Measurements from ENCODE around the gene SEPTIN14. TPM values are rescaled to one million over a fixed set of nuclear protein-coding genes. Genes with fewer than 3 reads are reported as not detected.
"Not testable (repeated sequence)": the region's sequence is repeated elsewhere in the genome, so short reads cannot be mapped to it uniquely, and the experiment has no call there.

Gene SEPTIN14
- total RNA-seq, result not detected

DNA sequence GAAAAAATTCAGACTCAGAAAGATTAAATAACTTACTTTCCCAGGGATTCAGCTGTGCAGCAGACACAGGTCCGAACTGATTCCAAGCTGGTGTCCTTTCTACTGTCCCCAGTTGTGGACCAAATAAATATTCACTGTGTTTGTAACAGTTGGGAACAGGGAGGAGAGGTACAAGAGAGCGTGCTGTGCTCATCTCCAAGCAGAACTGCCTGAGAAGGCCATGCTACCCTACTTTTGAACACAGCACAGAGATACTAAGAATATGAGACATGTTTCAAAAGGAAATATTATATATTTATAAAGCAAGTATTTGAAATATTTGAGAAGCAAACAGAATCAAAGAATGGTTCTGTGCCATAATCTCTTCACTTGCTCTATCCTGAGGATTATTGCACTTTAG, at the start of gene SEPTIN14:
Gene SEPTIN14, minus strand, starts transcription at position 101 of the 400 bp plus-strand sequence. CDS start 756 bp downstream, outside the sequence.
- H3K4me1 Mint-ChIP-seq (ENCODE audit: low read depth); H3K9me3 Mint-ChIP-seq (ENCODE audit: insufficient read depth); DNase-seq; H3K27ac Mint-ChIP-seq; H3K36me3 Mint-ChIP-seq (ENCODE audit: low read depth); POLR2A ChIA-PET; H3K4me3 Mint-ChIP-seq; CTCF ChIA-PET; ATAC-seq; H3K27me3 Mint-ChIP-seq (ENCODE audit: low read depth): not testable (repeated sequence)

GRCh38 chr7:55903985-55904759, 41.6 kb upstream of the SEPTIN14 start:
- Mint-ChIP-seq H3K27ac (no peak overlapping the region), H3K9me3 (ENCODE audit: insufficient read depth) (peaks cover 5% of the 10 kb centered on the region), H3K4me1 (ENCODE audit: low read depth) (no peaks in the 10 kb centered on the region), H3K27me3 (ENCODE audit: low read depth) (no peaks in the 10 kb centered on the region), H3K4me3 (no peak overlapping the region), H3K36me3 (ENCODE audit: low read depth) (peaks cover 6% of the 10 kb centered on the region)
- ATAC-seq (no peak), DNase-seq (no peak)
- ChIA-PET CTCF (no interaction called here), POLR2A (no interaction called here)

DNA sequence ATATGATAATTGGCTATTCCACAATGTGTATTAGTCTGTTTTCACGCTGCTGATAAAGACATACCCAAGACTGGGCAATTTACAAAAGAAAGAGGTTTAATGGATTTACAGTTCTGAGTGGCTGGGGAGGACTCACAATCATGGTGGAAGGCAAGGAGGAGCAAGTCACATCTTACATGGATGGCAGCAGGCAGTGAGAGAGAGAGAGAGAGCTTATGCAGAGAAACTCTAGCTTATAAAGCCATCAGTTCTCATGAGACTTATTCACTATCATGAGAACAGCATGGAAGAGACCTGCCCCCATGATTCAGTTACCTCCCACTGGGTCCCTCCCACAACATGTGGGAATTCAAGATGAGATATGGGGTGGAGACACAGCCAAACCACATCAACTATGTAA, 38.5 kb upstream of the SEPTIN14 start:
- H3K36me3 Mint-ChIP-seq (ENCODE audit: low read depth); DNase-seq; H3K9me3 Mint-ChIP-seq (ENCODE audit: insufficient read depth); ATAC-seq; POLR2A ChIA-PET; H3K4me3 Mint-ChIP-seq; CTCF ChIA-PET; H3K4me1 Mint-ChIP-seq (ENCODE audit: low read depth); H3K27me3 Mint-ChIP-seq (ENCODE audit: low read depth); H3K27ac Mint-ChIP-seq: not testable (repeated sequence)

DNA sequence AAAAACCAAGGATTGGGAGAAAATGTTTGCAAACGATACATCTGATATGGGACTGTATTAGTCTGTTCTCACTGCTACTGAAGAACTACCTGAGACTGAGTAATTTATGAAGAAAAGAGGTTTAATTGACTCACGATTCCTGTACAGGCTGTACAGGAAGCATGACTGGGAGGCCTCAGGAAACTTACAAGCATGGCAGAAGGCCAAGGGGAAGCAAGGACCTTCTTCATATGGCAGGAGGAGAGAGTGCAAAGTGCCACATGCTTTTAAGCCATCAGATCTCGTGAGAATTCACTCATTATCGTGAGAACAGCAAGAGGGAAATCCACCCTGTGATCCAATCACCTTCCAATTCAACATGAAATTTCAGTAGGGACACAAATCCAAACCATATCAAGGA, 35.7 kb upstream of the SEPTIN14 start:
- Mint-ChIP-seq H3K27ac (no peak overlapping the region), H3K4me1 (ENCODE audit: low read depth) (no peaks in the 10 kb centered on the region), H3K4me3 (no peak overlapping the region), H3K36me3 (ENCODE audit: low read depth) (peaks cover 2% of the 10 kb centered on the region), H3K27me3 (ENCODE audit: low read depth) (no peaks in the 10 kb centered on the region), H3K9me3 (ENCODE audit: insufficient read depth) (no peaks in the 10 kb centered on the region)
- POLR2A ChIA-PET, result no interaction called here
- CTCF ChIA-PET, result no interaction called here
- no peak for ATAC-seq
- no peak for DNase-seq

GRCh38 chr7:55895021-55895420, 32.5 kb upstream of the SEPTIN14 start:
- ChIA-PET POLR2A (no interaction called here), CTCF (no interaction called here)
- ATAC-seq (no peak), DNase-seq (no peak)
- no peak overlapping the region for H3K27ac Mint-ChIP-seq
- no peaks in the 10 kb centered on the region for H3K4me1 Mint-ChIP-seq (ENCODE audit: low read depth)
- H3K4me3 Mint-ChIP-seq, result no peak overlapping the region
- no peaks in the 10 kb centered on the region for H3K27me3 Mint-ChIP-seq (ENCODE audit: low read depth)
- no peaks in the 10 kb centered on the region for H3K9me3 Mint-ChIP-seq (ENCODE audit: insufficient read depth)
- H3K36me3 Mint-ChIP-seq (ENCODE audit: low read depth), result no peaks in the 10 kb centered on the region

- ChIA-PET CTCF (no interaction called here), POLR2A (no interaction called here)
- no peak overlapping the region for H3K27ac Mint-ChIP-seq
- DNase-seq, result no peak
- no peak for ATAC-seq
- H3K9me3 Mint-ChIP-seq (ENCODE audit: insufficient read depth), result no peaks in the 10 kb centered on the region
- no peak overlapping the region for H3K4me3 Mint-ChIP-seq
- no peaks in the 10 kb centered on the region for H3K27me3 Mint-ChIP-seq (ENCODE audit: low read depth)
- H3K4me1 Mint-ChIP-seq (ENCODE audit: low read depth), result peaks cover 2% of the 10 kb centered on the region
- H3K36me3 Mint-ChIP-seq (ENCODE audit: low read depth), result no peaks in the 10 kb centered on the region
Measured at GRCh38 chr7:55893940-55894339, 31.4 kb upstream of the SEPTIN14 start.

- POLR2A ChIA-PET; H3K27me3 Mint-ChIP-seq (ENCODE audit: low read depth); ATAC-seq; H3K4me1 Mint-ChIP-seq (ENCODE audit: low read depth); H3K9me3 Mint-ChIP-seq (ENCODE audit: insufficient read depth); H3K36me3 Mint-ChIP-seq (ENCODE audit: low read depth); DNase-seq: not testable (repeated sequence)
- CTCF ChIA-PET, result interaction anchor here (1.1 kb wide), 1 partner anchor 75 kb away, joined by 3 read pairs; no protein-coding TSS in a partner anchor
- peak overlapping the region; percentile 67 for H3K27ac Mint-ChIP-seq
- H3K4me3 Mint-ChIP-seq, result peak overlapping the region; percentile 75
Measured at GRCh38 chr7:55888378-55888777, 25.8 kb upstream of the SEPTIN14 start.

GRCh38 chr7:55887821-55888247, 25.3 kb upstream of the SEPTIN14 start:
- DNase-seq (no peak), ATAC-seq (peak; percentile 20)
- H3K27me3 Mint-ChIP-seq (ENCODE audit: low read depth), result no peaks in the 10 kb centered on the region
- peaks cover 7% of the 10 kb centered on the region for H3K4me1 Mint-ChIP-seq (ENCODE audit: low read depth)
- CTCF ChIA-PET, result interaction anchor here (1.1 kb wide), 1 partner anchor 76 kb away, joined by 3 read pairs; no protein-coding TSS in a partner anchor
- H3K36me3 Mint-ChIP-seq (ENCODE audit: low read depth), result no peaks in the 10 kb centered on the region
- POLR2A ChIA-PET, result no interaction called here
- H3K9me3 Mint-ChIP-seq (ENCODE audit: insufficient read depth), result no peaks in the 10 kb centered on the region
- H3K27ac Mint-ChIP-seq, result peak overlapping the region; percentile 67
- H3K4me3 Mint-ChIP-seq, result peak overlapping the region; percentile 75

DNA sequence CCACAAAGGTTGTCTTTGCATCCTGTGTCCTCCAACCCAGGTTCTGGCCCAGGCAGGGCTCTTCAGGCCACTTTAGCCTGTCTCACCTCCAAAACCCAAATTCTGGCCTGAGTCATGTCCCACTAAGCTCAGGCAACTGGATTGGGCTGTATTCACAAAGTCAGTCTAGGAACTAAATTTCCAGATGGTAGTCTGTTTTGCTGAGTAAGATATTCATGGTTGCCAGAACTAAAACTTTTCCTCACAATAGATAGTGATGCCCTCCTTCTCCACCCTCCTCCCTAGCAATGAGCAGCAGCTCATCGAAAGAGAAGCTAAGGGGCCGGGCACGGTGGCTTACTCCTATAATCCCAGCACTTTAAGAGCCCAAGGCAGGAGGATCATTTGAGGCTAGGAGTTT, 21.8 kb upstream of the SEPTIN14 start:
- ATAC-seq, result no peak
- POLR2A ChIA-PET, result no interaction called here
- Mint-ChIP-seq H3K27ac (no peak overlapping the region), H3K4me3 (no peak overlapping the region), H3K27me3 (ENCODE audit: low read depth) (no peaks in the 10 kb centered on the region), H3K36me3 (ENCODE audit: low read depth) (no peaks in the 10 kb centered on the region), H3K9me3 (ENCODE audit: insufficient read depth) (no peaks in the 10 kb centered on the region), H3K4me1 (ENCODE audit: low read depth) (peaks cover 5% of the 10 kb centered on the region)
- CTCF ChIA-PET, result no interaction called here
- no peak for DNase-seq

- CTCF ChIA-PET, result no interaction called here
- ATAC-seq, result no peak
- Mint-ChIP-seq H3K9me3 (ENCODE audit: insufficient read depth) (no peaks in the 10 kb centered on the region), H3K27me3 (ENCODE audit: low read depth) (no peaks in the 10 kb centered on the region), H3K4me3 (no peak overlapping the region), H3K36me3 (ENCODE audit: low read depth) (no peaks in the 10 kb centered on the region), H3K4me1 (ENCODE audit: low read depth) (no peaks in the 10 kb centered on the region), H3K27ac (no peak overlapping the region)
- POLR2A ChIA-PET, result no interaction called here
- no peak for DNase-seq
Measured at GRCh38 chr7:55878691-55879090, 16.1 kb upstream of the SEPTIN14 start.

GRCh38 chr7:55877308-55877707, 14.8 kb upstream of the SEPTIN14 start:
- H3K36me3 Mint-ChIP-seq (ENCODE audit: low read depth), result no peaks in the 10 kb centered on the region
- H3K27me3 Mint-ChIP-seq (ENCODE audit: low read depth), result no peaks in the 10 kb centered on the region
- H3K27ac Mint-ChIP-seq, result no peak overlapping the region
- H3K4me1 Mint-ChIP-seq (ENCODE audit: low read depth), result no peaks in the 10 kb centered on the region
- ATAC-seq (no peak), DNase-seq (no peak)
- POLR2A ChIA-PET, result interaction anchor here (0.6 kb wide), 1 partner anchor 87 kb away, joined by 5 read pairs; no protein-coding TSS in a partner anchor
- no peak overlapping the region for H3K4me3 Mint-ChIP-seq
- no peaks in the 10 kb centered on the region for H3K9me3 Mint-ChIP-seq (ENCODE audit: insufficient read depth)
- CTCF ChIA-PET, result no interaction called here

- CTCF ChIA-PET, result no interaction called here
- no peak overlapping the region for H3K27ac Mint-ChIP-seq
Measured at GRCh38 chr7:55873765-55874164, 11.2 kb upstream of the SEPTIN14 start.

More at GRCh38 chr7:55873765-55874164, 11.2 kb upstream of the SEPTIN14 start:
- no peaks in the 10 kb centered on the region for H3K36me3 Mint-ChIP-seq (ENCODE audit: low read depth)
- peaks cover 2% of the 10 kb centered on the region for H3K27me3 Mint-ChIP-seq (ENCODE audit: low read depth)
- ATAC-seq (no peak), DNase-seq (no peak)
- H3K9me3 Mint-ChIP-seq (ENCODE audit: insufficient read depth), result no peaks in the 10 kb centered on the region
- no peak overlapping the region for H3K4me3 Mint-ChIP-seq
- no peaks in the 10 kb centered on the region for H3K4me1 Mint-ChIP-seq (ENCODE audit: low read depth)
- POLR2A ChIA-PET, result no interaction called here

All from activated CD8-positive, alpha-beta T cell treated with anti-CD3 and anti-CD28 coated beads, Interleukin-2, amount 10 ng/mL, durations not matched to agents 7 days and 5 days (primary cell).